SK-N-SH treated with all-trans-retinoic acid at 6 μM for 48 hours (cell line): Measurements from ENCODE around the gene LEUTX.

Experiments
- ATAC-seq: fragments of 200-7000 bp; cut with Tn5 transposase; 3 replicates; pipeline ENCODE4 v1.9.1; 2020; ENCODE audit warnings: mild to moderate bottlenecking, moderate library complexity
- CSDC2 ChIP-seq: fragments of 250-450 bp; sonication (Bioruptor Pico); IDR thresholded peaks from 2 replicates; pipeline ENCODE4 v1.5.0; 2020; ENCODE audit warnings: mild to moderate bottlenecking, moderate library complexity
- ESRRG ChIP-seq: fragments of 250-450 bp; sonication (Bioruptor Pico); IDR thresholded peaks from 2 replicates; pipeline ENCODE4 v1.6.1; 2021; ENCODE audit warnings: mild to moderate bottlenecking
- GLIS3 ChIP-seq: fragments of 250-450 bp; sonication (Bioruptor Pico); IDR thresholded peaks from 2 replicates; pipeline ENCODE4 v1.5.0; 2020; ENCODE audit warnings: mild to moderate bottlenecking, moderate library complexity
- PPARA ChIP-seq: fragments of 250-450 bp; sonication (Bioruptor Pico); IDR thresholded peaks from 2 replicates; pipeline ENCODE4 v1.5.0; 2020; ENCODE audit warnings: mild to moderate bottlenecking, borderline replicate concordance
- RARB ChIP-seq: fragments of 250-450 bp; sonication (Bioruptor Pico); IDR thresholded peaks from 2 replicates; pipeline ENCODE4 v1.8.0; 2021; ENCODE audit warnings: mild to moderate bottlenecking, moderate library complexity
- SNAI2 ChIP-seq: fragments of 250-450 bp; sonication (Bioruptor Pico); IDR thresholded peaks from 2 replicates; pipeline ENCODE4 v1.5.0; 2020; ENCODE audit warnings: mild to moderate bottlenecking, moderate library complexity
- TCF4 ChIP-seq: fragments of 250-450 bp; sonication (Bioruptor Pico); IDR thresholded peaks from 2 replicates; pipeline ENCODE4 v1.8.0; 2021; ENCODE audit warnings: mild to moderate bottlenecking, moderate library complexity, borderline replicate concordance
- TOX ChIP-seq: fragments of 250-450 bp; sonication (Bioruptor Pico); IDR thresholded peaks from 2 replicates; pipeline ENCODE4 v1.8.0; 2021; ENCODE audit warnings: mild to moderate bottlenecking, moderate library complexity, borderline replicate concordance
- ZC3H10 ChIP-seq: fragments of 250-450 bp; sonication (Bioruptor Pico); IDR thresholded peaks from 2 replicates; pipeline ENCODE4 v1.5.1; 2021; ENCODE audit warnings: mild to moderate bottlenecking, moderate library complexity
- ZFP3 ChIP-seq: fragments of 250-450 bp; sonication (Bioruptor Pico); IDR thresholded peaks from 2 replicates; pipeline ENCODE4 v1.5.0; 2020; ENCODE audit warnings: mild to moderate bottlenecking, moderate library complexity
- ZFP30 ChIP-seq: fragments of 450-650 bp; formaldehyde crosslinking; IDR thresholded peaks from 2 replicates; pipeline ENCODE4 v1.5.0; 2022; ENCODE audit warnings: mild to moderate bottlenecking, moderate library complexity
- ZNF565 ChIP-seq: fragments of 450-650 bp; formaldehyde crosslinking; conservative IDR thresholded peaks from 2 replicates; pipeline ENCODE4 v1.5.0; 2020; ENCODE audit warnings: low read depth, mild to moderate bottlenecking, moderate library complexity
- ZNF70 ChIP-seq: fragments of 450-650 bp; formaldehyde crosslinking; IDR thresholded peaks from 2 replicates; pipeline ENCODE4 v1.5.0; 2020; ENCODE audit warnings: mild to moderate bottlenecking, moderate library complexity
- ZNF8 ChIP-seq: fragments of 450-650 bp; formaldehyde crosslinking; IDR thresholded peaks from 2 replicates; pipeline ENCODE4 v1.5.0; 2020; ENCODE audit warnings: mild to moderate bottlenecking, moderate library complexity
- TF ChIP-seq, protein P1 (sequence below): fragments of 250-450 bp; sonication (Bioruptor Pico); IDR thresholded peaks from 2 replicates; pipeline ENCODE4 v1.5.0; 2020; ENCODE audit warnings: mild to moderate bottlenecking, moderate library complexity
- TF ChIP-seq, protein P2 (sequence below): fragments of 250-450 bp; sonication (Bioruptor Pico); IDR thresholded peaks from 2 replicates; pipeline ENCODE4 v1.5.1; 2021; ENCODE audit warnings: mild to moderate bottlenecking, moderate library complexity
- TF ChIP-seq, protein P3 (sequence below): fragments of 250-450 bp; sonication (Bioruptor Pico); IDR thresholded peaks from 2 replicates; pipeline ENCODE4 v1.8.0; 2020; ENCODE audit warnings: mild to moderate bottlenecking, moderate library complexity, borderline replicate concordance
- TF ChIP-seq, protein P4 (sequence below): fragments of 250-450 bp; sonication (Bioruptor Pico); IDR thresholded peaks from 2 replicates; pipeline ENCODE4 v1.8.0; 2021; ENCODE audit warnings: low read depth, mild to moderate bottlenecking, moderate library complexity, borderline replicate concordance
- TF ChIP-seq, protein P5 (sequence below): fragments of 250-450 bp; sonication (Bioruptor Pico); IDR thresholded peaks from 2 replicates; pipeline ENCODE4 v1.5.1; 2020; ENCODE audit warnings: low read depth, mild to moderate bottlenecking, moderate library complexity

The LEUTX gene

DNA sequence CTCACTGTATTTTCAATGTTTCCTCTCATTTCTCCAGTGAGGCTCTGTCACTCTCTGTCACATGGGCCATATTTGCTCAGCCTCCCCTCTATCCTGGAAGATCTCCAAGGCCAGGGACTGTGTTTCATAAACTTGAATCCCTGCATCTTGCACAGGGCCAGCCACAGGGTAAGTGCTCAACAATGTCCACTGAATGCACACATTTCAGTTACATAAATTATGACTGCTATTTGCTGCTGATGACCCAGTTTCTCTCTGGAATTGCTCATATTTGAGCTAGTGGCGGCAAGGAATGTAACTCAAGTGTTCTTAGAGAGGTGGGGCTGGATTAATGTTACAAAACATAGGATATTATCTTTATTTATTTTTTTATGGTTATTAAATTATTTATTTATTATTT, 47.0 kb upstream of the LEUTX start:
- no peak for ATAC-seq
- TF ChIP-seq ZNF565 (CRISPR knock-in tag) (no peak), ZFP30 (CRISPR knock-in tag) (no peak), TCF4 (CRISPR knock-in tag) (no peak), ZC3H10 (CRISPR knock-in tag) (no peak), CSDC2 (CRISPR knock-in tag) (no peak), ZFP3 (CRISPR knock-in tag) (no peak), TOX (CRISPR knock-in tag) (no peak)
- TF ChIP-seq, protein P1, sequence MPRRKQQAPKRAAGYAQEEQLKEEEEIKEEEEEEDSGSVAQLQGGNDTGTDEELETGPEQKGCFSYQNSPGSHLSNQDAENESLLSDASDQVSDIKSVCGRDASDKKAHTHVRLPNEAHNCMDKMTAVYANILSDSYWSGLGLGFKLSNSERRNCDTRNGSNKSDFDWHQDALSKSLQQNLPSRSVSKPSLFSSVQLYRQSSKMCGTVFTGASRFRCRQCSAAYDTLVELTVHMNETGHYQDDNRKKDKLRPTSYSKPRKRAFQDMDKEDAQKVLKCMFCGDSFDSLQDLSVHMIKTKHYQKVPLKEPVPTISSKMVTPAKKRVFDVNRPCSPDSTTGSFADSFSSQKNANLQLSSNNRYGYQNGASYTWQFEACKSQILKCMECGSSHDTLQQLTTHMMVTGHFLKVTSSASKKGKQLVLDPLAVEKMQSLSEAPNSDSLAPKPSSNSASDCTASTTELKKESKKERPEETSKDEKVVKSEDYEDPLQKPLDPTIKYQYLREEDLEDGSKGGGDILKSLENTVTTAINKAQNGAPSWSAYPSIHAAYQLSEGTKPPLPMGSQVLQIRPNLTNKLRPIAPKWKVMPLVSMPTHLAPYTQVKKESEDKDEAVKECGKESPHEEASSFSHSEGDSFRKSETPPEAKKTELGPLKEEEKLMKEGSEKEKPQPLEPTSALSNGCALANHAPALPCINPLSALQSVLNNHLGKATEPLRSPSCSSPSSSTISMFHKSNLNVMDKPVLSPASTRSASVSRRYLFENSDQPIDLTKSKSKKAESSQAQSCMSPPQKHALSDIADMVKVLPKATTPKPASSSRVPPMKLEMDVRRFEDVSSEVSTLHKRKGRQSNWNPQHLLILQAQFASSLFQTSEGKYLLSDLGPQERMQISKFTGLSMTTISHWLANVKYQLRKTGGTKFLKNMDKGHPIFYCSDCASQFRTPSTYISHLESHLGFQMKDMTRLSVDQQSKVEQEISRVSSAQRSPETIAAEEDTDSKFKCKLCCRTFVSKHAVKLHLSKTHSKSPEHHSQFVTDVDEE (CRISPR knock-in tag), result no peak
- TF ChIP-seq, protein P2, sequence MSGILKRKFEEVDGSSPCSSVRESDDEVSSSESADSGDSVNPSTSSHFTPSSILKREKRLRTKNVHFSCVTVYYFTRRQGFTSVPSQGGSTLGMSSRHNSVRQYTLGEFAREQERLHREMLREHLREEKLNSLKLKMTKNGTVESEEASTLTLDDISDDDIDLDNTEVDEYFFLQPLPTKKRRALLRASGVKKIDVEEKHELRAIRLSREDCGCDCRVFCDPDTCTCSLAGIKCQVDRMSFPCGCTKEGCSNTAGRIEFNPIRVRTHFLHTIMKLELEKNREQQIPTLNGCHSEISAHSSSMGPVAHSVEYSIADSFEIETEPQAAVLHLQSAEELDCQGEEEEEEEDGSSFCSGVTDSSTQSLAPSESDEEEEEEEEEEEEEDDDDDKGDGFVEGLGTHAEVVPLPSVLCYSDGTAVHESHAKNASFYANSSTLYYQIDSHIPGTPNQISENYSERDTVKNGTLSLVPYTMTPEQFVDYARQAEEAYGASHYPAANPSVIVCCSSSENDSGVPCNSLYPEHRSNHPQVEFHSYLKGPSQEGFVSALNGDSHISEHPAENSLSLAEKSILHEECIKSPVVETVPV, result no peak

DNA sequence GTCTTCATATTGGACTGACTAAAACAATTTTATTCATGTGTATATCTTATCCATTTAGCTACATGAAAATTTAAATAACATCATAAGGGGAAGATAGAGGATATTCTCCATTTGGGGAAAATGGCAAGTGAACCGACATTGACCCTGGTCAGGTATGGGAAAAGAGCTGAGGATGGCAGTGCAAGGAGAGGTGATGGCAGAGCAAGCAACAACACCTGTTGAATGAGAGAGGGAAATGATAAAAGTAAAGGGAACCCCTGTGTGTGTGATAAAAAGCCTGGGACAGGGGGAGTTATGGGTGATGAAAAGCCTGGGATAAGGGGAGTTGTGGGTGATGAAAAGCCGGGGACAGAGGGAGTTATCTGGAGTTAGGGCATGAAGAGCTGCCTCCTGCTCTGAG, 44.8 kb upstream of the LEUTX start:
- ATAC-seq, result no peak
- no peak for TF ChIP-seq GLIS3 (CRISPR knock-in tag)
- no peak for TF ChIP-seq ZNF8
- TF ChIP-seq, protein P1 (CRISPR knock-in tag), result no peak
- no peak for TF ChIP-seq TCF4 (CRISPR knock-in tag)
- TF ChIP-seq, protein P3, sequence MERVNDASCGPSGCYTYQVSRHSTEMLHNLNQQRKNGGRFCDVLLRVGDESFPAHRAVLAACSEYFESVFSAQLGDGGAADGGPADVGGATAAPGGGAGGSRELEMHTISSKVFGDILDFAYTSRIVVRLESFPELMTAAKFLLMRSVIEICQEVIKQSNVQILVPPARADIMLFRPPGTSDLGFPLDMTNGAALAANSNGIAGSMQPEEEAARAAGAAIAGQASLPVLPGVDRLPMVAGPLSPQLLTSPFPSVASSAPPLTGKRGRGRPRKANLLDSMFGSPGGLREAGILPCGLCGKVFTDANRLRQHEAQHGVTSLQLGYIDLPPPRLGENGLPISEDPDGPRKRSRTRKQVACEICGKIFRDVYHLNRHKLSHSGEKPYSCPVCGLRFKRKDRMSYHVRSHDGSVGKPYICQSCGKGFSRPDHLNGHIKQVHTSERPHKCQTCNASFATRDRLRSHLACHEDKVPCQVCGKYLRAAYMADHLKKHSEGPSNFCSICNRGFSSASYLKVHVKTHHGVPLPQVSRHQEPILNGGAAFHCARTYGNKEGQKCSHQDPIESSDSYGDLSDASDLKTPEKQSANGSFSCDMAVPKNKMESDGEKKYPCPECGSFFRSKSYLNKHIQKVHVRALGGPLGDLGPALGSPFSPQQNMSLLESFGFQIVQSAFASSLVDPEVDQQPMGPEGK (CRISPR knock-in tag), result no peak
- TF ChIP-seq ZNF565 (CRISPR knock-in tag), result no peak
- TF ChIP-seq ESRRG (CRISPR knock-in tag), result no peak
- no peak for TF ChIP-seq PPARA (CRISPR knock-in tag)
- TF ChIP-seq CSDC2 (CRISPR knock-in tag), result no peak
- TF ChIP-seq, protein P4, sequence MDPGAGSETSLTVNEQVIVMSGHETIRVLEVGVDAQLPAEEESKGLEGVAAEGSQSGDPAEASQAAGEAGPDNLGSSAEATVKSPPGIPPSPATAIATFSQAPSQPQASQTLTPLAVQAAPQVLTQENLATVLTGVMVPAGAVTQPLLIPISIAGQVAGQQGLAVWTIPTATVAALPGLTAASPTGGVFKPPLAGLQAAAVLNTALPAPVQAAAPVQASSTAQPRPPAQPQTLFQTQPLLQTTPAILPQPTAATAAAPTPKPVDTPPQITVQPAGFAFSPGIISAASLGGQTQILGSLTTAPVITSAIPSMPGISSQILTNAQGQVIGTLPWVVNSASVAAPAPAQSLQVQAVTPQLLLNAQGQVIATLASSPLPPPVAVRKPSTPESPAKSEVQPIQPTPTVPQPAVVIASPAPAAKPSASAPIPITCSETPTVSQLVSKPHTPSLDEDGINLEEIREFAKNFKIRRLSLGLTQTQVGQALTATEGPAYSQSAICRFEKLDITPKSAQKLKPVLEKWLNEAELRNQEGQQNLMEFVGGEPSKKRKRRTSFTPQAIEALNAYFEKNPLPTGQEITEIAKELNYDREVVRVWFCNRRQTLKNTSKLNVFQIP, result no peak
- TF ChIP-seq ZNF70 (CRISPR knock-in tag), result no peak
- TF ChIP-seq ZFP30 (CRISPR knock-in tag), result no peak
- no peak for TF ChIP-seq SNAI2

DNA sequence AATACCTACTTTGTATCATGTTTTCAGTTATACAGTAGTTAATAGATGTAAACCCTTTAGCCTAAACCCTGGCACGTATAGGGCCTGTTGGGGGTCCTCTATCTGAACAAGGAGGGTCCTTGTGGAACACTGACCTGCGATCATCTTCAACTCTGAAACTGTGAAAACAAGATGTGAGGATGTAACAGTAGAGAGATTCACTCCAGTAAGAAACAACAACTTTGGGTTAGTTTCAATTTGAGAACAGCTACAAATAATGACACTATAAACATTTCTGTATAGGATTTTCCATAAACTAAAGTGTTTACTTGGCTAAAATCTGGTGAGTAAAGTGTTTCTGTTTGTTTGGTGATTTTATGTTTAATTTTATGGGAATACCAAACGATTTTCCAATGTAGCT, 43.0 kb upstream of the LEUTX start:
- TF ChIP-seq CSDC2 (CRISPR knock-in tag) (no peak), ZNF565 (CRISPR knock-in tag) (no peak), ZNF8 (no peak), PPARA (CRISPR knock-in tag) (no peak), RARB (CRISPR knock-in tag) (no peak), SNAI2 (no peak)
- TF ChIP-seq, protein P5, sequence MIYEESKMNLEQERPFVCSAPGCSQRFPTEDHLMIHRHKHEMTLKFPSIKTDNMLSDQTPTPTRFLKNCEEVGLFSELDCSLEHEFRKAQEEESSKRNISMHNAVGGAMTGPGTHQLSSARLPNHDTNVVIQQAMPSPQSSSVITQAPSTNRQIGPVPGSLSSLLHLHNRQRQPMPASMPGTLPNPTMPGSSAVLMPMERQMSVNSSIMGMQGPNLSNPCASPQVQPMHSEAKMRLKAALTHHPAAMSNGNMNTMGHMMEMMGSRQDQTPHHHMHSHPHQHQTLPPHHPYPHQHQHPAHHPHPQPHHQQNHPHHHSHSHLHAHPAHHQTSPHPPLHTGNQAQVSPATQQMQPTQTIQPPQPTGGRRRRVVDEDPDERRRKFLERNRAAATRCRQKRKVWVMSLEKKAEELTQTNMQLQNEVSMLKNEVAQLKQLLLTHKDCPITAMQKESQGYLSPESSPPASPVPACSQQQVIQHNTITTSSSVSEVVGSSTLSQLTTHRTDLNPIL, result no peak
- TF ChIP-seq, protein P4, result no peak
- TF ChIP-seq, protein P2, result no peak
- ATAC-seq, result no peak
